K562 (cell line): ENCODE data around the gene NBEAL1. TPM values are rescaled to one million over a fixed set of nuclear protein-coding genes. Genes with fewer than 3 reads are reported as not detected.

Experiments used
- CBX3 ChIP-seq, 2 experiments: IDR thresholded peaks; 1 replicate in 1 of 2; 2 replicates in 1 of 2; pipeline ENCODE4 v1.6.1; 2012; ENCODE audit warnings: inconsistent platforms in 2 of 2, low read length in 2 of 2, borderline replicate concordance in 1 of 2, control low read depth in 1 of 2
- COPS2 ChIP-seq: fragments of 450-650 bp; conservative IDR thresholded peaks from 2 replicates; pipeline ENCODE4 v1.6.1; 2016; ENCODE audit warnings: mild to moderate bottlenecking, moderate library complexity
- CXXC5 ChIP-seq: fragments of 250-450 bp; sonication (Bioruptor Pico); IDR thresholded peaks from 2 replicates; pipeline ENCODE4 v1.8.0; 2022; ENCODE audit warnings: inconsistent platforms, mild to moderate bottlenecking, moderate library complexity
- KLF1 ChIP-seq: fragments of 450-650 bp; IDR thresholded peaks from 2 replicates; pipeline ENCODE4 v1.6.1; 2016; ENCODE audit warnings: missing genetic modification characterization, missing compliant biosample characterization
- LARP7 ChIP-seq: fragments of 450-650 bp; IDR thresholded peaks from 2 replicates; pipeline ENCODE4 v1.6.1; 2016
- UBTF ChIP-seq, 2 experiments: IDR thresholded peaks; 2 replicates each; pipeline ENCODE4 v1.6.1; 2012; ENCODE audit warnings: improper control_type of control experiment in 2 of 2, low read depth in 2 of 2, low read length in 2 of 2, borderline replicate concordance in 1 of 2
- WHSC1 ChIP-seq: IDR thresholded peaks from one replicate; pipeline ENCODE4 v1.6.1; 2012; ENCODE audit warnings: low read length, control low read depth, inconsistent platforms
- YY1 ChIP-seq, 3 experiments: IDR thresholded peaks; 2 replicates each; pipeline ENCODE4 v1.6.1; 2011; ENCODE audit warnings: low read length in 2 of 3, mild to moderate bottlenecking in 2 of 3, moderate library complexity in 2 of 3, borderline replicate concordance in 1 of 3, control low read depth in 1 of 3, low read depth in 1 of 3; ENCODE audit not compliant: insufficient read depth in 3 of 3, insufficient replicate concordance in 2 of 3, control insufficient read depth in 1 of 3, insufficient read length in 1 of 3; ENCODE audit errors: extremely low read depth in 1 of 3
- ZBTB12 ChIP-seq: fragments of 250-450 bp; sonication (Bioruptor Pico); IDR thresholded peaks from 2 replicates; pipeline ENCODE4 v1.4.0; 2020
- ZBTB8A ChIP-seq: fragments of 450-650 bp; IDR thresholded peaks from 2 replicates; pipeline ENCODE4 v1.6.1; 2018; ENCODE audit warnings: mild to moderate bottlenecking, moderate library complexity; ENCODE audit not compliant: partially characterized antibody
- ZNF408 ChIP-seq: fragments of 250-450 bp; sonication (Bioruptor Pico); IDR thresholded peaks from 2 replicates; pipeline ENCODE4 v1.4.0; 2020; ENCODE audit warnings: low read depth, mild to moderate bottlenecking, moderate library complexity
- ZNF444 ChIP-seq: fragments of 250-450 bp; sonication (Bioruptor Pico); IDR thresholded peaks from 2 replicates; pipeline ENCODE4 v1.4.0; 2020; ENCODE audit warnings: mild to moderate bottlenecking, moderate library complexity
- polyA plus RNA-seq, 8 experiments: library from polyadenylated mRNA; depleted of rRNA in 4 of 8; stranded (reverse) in 5 of 8; unstranded in 3 of 8; fragments of >200 nt; fragmentation: Nextera tagmentation in 2 of 8; fragmentation: Illumina TruSeq in 1 of 8; extraction: Ambion mirVana in 2 of 8; extraction: Trizol in 1 of 8; gene quantifications; 2 replicates each; pipeline versions ENCODE4 v1.2.1 to v1.2.3, GENCODE V29; 2011 to 2014; ENCODE audit warnings: inconsistent platforms in 1 of 8, missing spikeins in 1 of 8
- total RNA-seq, 7 experiments: library from RNA; depleted of rRNA in 6 of 7; stranded (reverse); fragments of >200 nt in 6 of 7; fragmentation: Illumina TruSeq in 2 of 7; extraction: Trizol in 2 of 7; gene quantifications; 2 replicates each; pipeline versions ENCODE4 v1.2.1 to v1.2.3, GENCODE V29; 2011 to 2021; ENCODE audit warnings: low replicate concordance in 1 of 7
- TF ChIP-seq, protein P1 (sequence below): fragments of 450-650 bp; IDR thresholded peaks from 2 replicates; pipeline ENCODE4 v1.6.1; 2014; ENCODE audit warnings: low read depth, mild to moderate bottlenecking, moderate library complexity, borderline replicate concordance
- TF ChIP-seq, protein P2 (sequence below): fragments of 250-450 bp; sonication (Bioruptor Pico); IDR thresholded peaks from 2 replicates; pipeline ENCODE4 v1.8.0; 2022; ENCODE audit warnings: inconsistent platforms

The NBEAL1 gene
- total and polyA plus RNA-seq, 9 of the 15 experiments (the other 6 are each of a cell fraction or from before 2014, with no cell fraction given) = 2.1 to 13.5 (median 7.3) TPM

DNA sequence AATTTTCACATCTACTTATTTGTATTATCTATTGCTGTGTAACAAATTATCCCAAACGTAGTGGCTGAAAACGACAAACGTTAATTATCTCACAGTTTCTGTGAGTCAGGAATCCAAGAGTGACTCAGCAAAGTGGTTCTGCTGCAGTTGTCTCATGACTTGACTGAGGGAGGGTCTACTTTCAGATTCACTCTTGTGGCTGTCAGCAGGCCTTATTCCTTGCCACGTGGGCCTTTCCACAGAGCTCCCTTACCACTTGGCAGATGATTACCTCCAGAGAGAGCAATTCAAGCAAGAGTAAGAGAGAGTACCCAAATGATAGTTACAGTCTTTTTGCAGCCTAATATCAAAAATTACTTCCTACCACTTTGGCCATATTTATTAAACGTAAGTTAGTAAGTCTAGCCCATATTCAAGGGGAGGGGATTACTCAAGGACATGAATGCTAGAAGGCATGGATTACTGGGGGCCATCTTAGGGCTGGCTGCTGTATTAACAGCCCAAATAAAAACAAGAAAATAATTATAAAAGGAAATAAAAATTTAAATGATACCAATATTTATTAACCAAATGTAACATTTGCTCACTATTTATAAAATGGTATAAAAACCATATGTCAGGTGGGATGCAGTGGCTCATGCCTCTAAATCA lies 48.7 kb upstream of the NBEAL1 start (continued):
- TF ChIP-seq CBX3 (IDR thresholded peaks at IDR 0.05; ENCODE audit: borderline replicate concordance in 1 of 2, low read length in 2 of 2) (peak in 1 of 2 experiments; percentile 68; a peak in 2 of 3 replicates), LARP7 (no peak), WHSC1 (no peak), COPS2 (no peak), YY1 (IDR thresholded peaks at IDR 0.05; ENCODE audit: borderline replicate concordance in 1 of 3, control insufficient read depth in 1 of 3, extremely low read depth in 1 of 3, insufficient read depth in 3 of 3, insufficient read length in 1 of 3, insufficient replicate concordance in 2 of 3, low read depth in 1 of 3, low read length in 2 of 3) (no peak), CXXC5 (peak; percentile 56), ZNF408 (CRISPR knock-in tag) (no peak), ZBTB8A (no peak), ZNF444 (CRISPR knock-in tag) (no peak), KLF1 (0 out of 2 replicates have a peak, but pooled peaks have one; percentile 23), ZBTB12 (CRISPR knock-in tag) (no peak), UBTF (IDR thresholded peaks at IDR 0.05; ENCODE audit: borderline replicate concordance in 1 of 2, low read depth in 2 of 2, low read length in 2 of 2) (no peak)
- TF ChIP-seq, protein P1, sequence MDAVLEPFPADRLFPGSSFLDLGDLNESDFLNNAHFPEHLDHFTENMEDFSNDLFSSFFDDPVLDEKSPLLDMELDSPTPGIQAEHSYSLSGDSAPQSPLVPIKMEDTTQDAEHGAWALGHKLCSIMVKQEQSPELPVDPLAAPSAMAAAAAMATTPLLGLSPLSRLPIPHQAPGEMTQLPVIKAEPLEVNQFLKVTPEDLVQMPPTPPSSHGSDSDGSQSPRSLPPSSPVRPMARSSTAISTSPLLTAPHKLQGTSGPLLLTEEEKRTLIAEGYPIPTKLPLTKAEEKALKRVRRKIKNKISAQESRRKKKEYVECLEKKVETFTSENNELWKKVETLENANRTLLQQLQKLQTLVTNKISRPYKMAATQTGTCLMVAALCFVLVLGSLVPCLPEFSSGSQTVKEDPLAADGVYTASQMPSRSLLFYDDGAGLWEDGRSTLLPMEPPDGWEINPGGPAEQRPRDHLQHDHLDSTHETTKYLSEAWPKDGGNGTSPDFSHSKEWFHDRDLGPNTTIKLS = peak; percentile 93
- TF ChIP-seq, protein P2, sequence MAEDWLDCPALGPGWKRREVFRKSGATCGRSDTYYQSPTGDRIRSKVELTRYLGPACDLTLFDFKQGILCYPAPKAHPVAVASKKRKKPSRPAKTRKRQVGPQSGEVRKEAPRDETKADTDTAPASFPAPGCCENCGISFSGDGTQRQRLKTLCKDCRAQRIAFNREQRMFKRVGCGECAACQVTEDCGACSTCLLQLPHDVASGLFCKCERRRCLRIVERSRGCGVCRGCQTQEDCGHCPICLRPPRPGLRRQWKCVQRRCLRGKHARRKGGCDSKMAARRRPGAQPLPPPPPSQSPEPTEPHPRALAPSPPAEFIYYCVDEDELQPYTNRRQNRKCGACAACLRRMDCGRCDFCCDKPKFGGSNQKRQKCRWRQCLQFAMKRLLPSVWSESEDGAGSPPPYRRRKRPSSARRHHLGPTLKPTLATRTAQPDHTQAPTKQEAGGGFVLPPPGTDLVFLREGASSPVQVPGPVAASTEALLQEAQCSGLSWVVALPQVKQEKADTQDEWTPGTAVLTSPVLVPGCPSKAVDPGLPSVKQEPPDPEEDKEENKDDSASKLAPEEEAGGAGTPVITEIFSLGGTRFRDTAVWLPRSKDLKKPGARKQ (CRISPR knock-in tag) = no peak
